ENCODE measurements around the gene ROBO2.

ROBO2 gene

DNA sequence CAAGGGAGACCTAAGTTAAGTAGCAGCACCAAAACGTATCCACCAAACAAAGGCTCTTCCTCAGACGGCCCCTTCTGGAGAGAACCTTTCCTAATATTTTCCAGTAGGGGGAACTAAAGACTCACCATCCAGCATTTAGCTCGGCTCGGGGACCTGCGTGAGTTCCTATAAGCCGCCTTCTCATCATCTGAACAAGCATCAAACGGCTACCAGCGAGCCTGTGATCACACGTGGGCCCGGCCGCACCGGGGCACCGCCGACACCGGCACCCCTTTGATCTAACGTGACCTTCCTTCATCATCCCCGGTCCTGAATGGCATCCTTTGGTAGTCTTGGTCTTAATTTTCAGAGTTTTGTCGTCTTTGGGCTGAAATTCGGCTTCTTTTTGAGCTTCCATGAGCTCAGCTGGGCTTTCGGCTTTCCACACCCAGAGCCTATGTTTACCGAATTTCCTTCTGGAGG, 1.4 kb upstream of the ROBO2 start:
- H3K9me3 ChIP-seq (ENCODE audit: control insufficient read depth, low read length), result no peaks in the 10 kb centered on the region
- no peak overlapping the region for H2AFZ ChIP-seq
- H3K4me3 ChIP-seq (ENCODE audit: low read depth, low read length), result peak overlapping the region; percentile 30
- H3K4me2 ChIP-seq (ENCODE audit: low read length), result peak overlapping the region; percentile 36
- no peak overlapping the region for H3K9ac ChIP-seq
- H3K79me2 ChIP-seq, result no peaks in the 10 kb centered on the region
- H3K27me3 ChIP-seq (ENCODE audit: control insufficient read depth, insufficient read depth, low read length), result no peaks in the 10 kb centered on the region
- TF ChIP-seq, protein P1, sequence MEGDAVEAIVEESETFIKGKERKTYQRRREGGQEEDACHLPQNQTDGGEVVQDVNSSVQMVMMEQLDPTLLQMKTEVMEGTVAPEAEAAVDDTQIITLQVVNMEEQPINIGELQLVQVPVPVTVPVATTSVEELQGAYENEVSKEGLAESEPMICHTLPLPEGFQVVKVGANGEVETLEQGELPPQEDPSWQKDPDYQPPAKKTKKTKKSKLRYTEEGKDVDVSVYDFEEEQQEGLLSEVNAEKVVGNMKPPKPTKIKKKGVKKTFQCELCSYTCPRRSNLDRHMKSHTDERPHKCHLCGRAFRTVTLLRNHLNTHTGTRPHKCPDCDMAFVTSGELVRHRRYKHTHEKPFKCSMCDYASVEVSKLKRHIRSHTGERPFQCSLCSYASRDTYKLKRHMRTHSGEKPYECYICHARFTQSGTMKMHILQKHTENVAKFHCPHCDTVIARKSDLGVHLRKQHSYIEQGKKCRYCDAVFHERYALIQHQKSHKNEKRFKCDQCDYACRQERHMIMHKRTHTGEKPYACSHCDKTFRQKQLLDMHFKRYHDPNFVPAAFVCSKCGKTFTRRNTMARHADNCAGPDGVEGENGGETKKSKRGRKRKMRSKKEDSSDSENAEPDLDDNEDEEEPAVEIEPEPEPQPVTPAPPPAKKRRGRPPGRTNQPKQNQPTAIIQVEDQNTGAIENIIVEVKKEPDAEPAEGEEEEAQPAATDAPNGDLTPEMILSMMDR (IDR thresholded peaks at IDR 0.05), result peak; percentile 25
- no peak overlapping the region for H3K27ac ChIP-seq
- H3K4me1 ChIP-seq, result no peaks in the 10 kb centered on the region
- no peaks in the 10 kb centered on the region for H3K36me3 ChIP-seq (ENCODE audit: control insufficient read depth, insufficient read depth, low read length)

DNA sequence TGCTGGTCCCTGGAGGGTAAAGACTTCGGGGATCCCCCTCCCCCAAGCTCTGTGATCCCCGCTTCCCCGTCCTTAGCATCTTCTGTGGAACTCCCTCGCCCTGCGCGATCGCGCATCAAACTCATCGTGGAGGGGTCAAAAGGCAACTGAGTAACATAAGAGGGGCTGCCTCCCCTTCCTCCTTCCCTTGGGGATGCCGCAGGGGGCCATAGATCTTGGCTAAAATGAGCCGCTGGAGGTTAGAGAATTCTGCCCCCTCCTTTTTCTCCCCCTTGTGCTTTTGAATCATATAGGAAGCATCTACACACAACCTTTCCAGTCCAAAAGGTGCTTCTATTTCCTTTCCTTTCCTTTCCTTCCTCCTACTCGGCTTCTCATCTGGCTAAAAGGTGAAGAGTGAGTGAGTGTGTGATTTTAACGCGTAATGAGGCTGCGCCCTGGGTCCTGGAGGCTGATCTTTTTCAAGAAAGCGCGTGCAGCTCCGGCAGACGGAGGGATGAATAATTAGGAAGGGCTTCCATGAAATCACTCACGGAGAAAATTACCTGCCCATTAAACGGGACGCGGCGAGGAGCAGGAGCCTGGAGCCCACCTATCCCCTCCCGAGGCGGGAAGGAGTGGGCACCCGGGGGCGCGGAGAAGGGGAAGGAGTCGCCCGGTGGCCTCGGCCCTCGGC, 831 bp upstream of the ROBO2 start:
- Histone ChIP-seq H3K27ac (no peak overlapping the region), H3K9ac (no peak overlapping the region), H3K4me3 (ENCODE audit: low read depth, low read length) (peak overlapping the region; percentile 30), H3K4me2 (ENCODE audit: low read length) (peak overlapping the region; percentile 36), H3K9me3 (ENCODE audit: control insufficient read depth, low read length) (no peaks in the 10 kb centered on the region), H2AFZ (peak overlapping the region; percentile 26), H3K79me2 (no peaks in the 10 kb centered on the region), H3K27me3 (ENCODE audit: control insufficient read depth, insufficient read depth, low read length) (no peaks in the 10 kb centered on the region), H3K36me3 (ENCODE audit: control insufficient read depth, insufficient read depth, low read length) (no peaks in the 10 kb centered on the region), H3K4me1 (no peaks in the 10 kb centered on the region)
- TF ChIP-seq, protein P1 (IDR thresholded peaks at IDR 0.05), result no peak

DNA sequence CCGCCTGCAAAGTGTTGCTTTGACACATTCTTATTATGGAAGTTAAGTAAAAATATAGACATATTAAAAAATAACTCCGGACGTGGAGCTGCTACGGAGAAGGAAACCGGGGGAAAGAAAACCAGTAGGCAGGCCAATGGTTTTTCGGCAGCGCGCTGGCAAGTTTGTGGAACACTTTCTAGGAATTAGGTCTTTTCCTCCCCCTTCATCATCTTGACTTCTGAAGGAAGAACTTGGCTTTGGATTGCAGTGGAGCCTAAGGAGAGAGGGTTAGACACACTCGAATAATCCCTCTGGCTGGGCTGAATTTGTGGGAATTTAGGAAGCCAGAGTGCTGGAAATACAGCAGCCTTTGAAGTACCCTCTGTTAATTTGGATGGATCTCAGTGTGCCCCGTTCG, 317 bp downstream of the ROBO2 start:
- TF ChIP-seq, protein P1 (IDR thresholded peaks at IDR 0.05), result no peak
- no peaks in the 10 kb centered on the region for H3K27me3 ChIP-seq (ENCODE audit: control insufficient read depth, insufficient read depth, low read length)

DNA sequence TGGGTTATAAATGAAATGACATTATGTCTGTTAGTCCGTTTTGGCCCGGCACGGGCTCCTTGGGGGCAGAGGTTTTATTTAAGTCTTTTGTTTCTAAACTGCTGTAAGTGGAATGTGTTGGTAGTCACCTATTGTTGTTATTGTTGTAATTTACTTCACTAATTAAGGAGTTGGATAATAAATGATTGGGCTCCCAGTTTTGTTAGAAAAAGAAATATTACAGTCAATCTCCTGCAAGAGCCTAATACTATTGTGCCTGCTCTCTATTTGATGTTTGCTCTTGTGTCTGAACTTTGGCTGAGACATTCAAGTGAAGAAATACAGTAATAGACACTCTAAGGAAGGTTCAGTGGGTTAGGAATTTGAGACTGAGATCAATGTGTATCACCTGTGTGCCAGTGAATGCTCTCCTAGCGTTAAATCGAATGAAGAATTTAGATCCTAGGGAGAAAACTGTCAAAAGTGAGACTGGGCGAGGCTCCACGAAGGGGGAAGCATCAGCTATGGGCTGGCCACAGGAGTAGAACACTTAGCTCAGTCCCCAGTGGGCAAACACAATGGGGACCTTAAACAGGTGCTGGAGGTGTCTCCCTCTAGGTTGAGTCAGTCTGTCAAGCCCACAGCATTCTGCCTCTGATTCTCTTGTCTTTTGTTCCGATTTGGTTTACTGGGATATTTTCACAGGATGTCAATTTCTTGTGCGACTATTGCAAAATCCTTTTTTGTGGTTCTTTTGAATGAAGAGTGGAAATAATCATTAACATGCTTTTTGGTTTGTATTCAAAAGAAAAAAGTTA, 1.2 kb downstream of the ROBO2 start:
- Histone ChIP-seq H3K9ac (no peak overlapping the region), H3K4me1 (no peaks in the 10 kb centered on the region), H3K79me2 (no peaks in the 10 kb centered on the region), H3K27me3 (ENCODE audit: control insufficient read depth, insufficient read depth, low read length) (no peaks in the 10 kb centered on the region), H2AFZ (no peak overlapping the region), H3K27ac (no peak overlapping the region), H3K9me3 (ENCODE audit: control insufficient read depth, low read length) (no peaks in the 10 kb centered on the region), H3K36me3 (ENCODE audit: control insufficient read depth, insufficient read depth, low read length) (no peaks in the 10 kb centered on the region), H3K4me3 (ENCODE audit: low read depth, low read length) (no peak overlapping the region), H3K4me2 (ENCODE audit: low read length) (no peak overlapping the region)
- TF ChIP-seq, protein P1 (IDR thresholded peaks at IDR 0.05), result no peak

More for the DNA sequence above, 317 bp downstream of the ROBO2 start:
- Histone ChIP-seq H3K4me3 (ENCODE audit: low read depth, low read length) (no peak overlapping the region), H3K4me2 (ENCODE audit: low read length) (no peak overlapping the region), H3K36me3 (ENCODE audit: control insufficient read depth, insufficient read depth, low read length) (no peaks in the 10 kb centered on the region), H3K4me1 (no peaks in the 10 kb centered on the region), H3K79me2 (no peaks in the 10 kb centered on the region), H3K9me3 (ENCODE audit: control insufficient read depth, low read length) (no peaks in the 10 kb centered on the region), H3K27ac (no peak overlapping the region), H3K9ac (no peak overlapping the region), H2AFZ (no peak overlapping the region)
